A549 (cell line): ENCODE results near the gene ACCSL.

Source experiments
- CBX8 ChIP-seq: fragments of 200-600 bp; sonication (generic); IDR thresholded peaks from 2 replicates; pipeline ENCODE4 v1.6.1; 2016
- CEBPB ChIP-seq, 2 experiments: fragments of >200 bp in 1 of 2; sonication (Bioruptor Twin) in 1 of 2; formaldehyde crosslinking in 1 of 2; IDR thresholded peaks; 2 replicates each; pipeline ENCODE4 v1.6.1; 2012 to 2016
- ESRRA ChIP-seq: fragments of 150-350 bp; IDR thresholded peaks from 2 replicates; pipeline ENCODE4 v1.6.1; 2014; ENCODE audit warnings: mild to moderate bottlenecking, low read length, borderline replicate concordance
- KDM1A ChIP-seq: fragments of 200-600 bp; sonication (generic); IDR thresholded peaks from 2 replicates; pipeline ENCODE4 v1.6.1; 2016; ENCODE audit warnings: low read depth, mild to moderate bottlenecking
- POLR2A ChIP-seq: IDR thresholded peaks from 2 replicates; pipeline ENCODE4 v1.6.1; 2012; ENCODE audit warnings: mild to moderate bottlenecking, low read length
- RAD21 ChIP-seq, 2 experiments: fragments of >200 bp in 1 of 2; sonication (Bioruptor Twin) in 1 of 2; formaldehyde crosslinking in 1 of 2; IDR thresholded peaks in 1 of 2; conservative IDR thresholded peaks in 1 of 2; 2 replicates in 1 of 2; 3 replicates in 1 of 2; pipeline ENCODE4 v1.6.1; 2012 to 2018; ENCODE audit warnings: inconsistent platforms in 1 of 2
- RARB ChIP-seq: fragments of 250-450 bp; sonication (Bioruptor Pico); IDR thresholded peaks from 2 replicates; pipeline ENCODE4 v1.8.0; 2021; ENCODE audit warnings: mild to moderate bottlenecking, moderate library complexity
- USF2 ChIP-seq: fragments of 450-650 bp; IDR thresholded peaks from 2 replicates; pipeline ENCODE4 v1.6.1; 2014; ENCODE audit warnings: antibody characterized with exemption
- TF ChIP-seq, protein P1 (sequence below): fragments of >200 bp; sonication (Bioruptor Twin); formaldehyde crosslinking; IDR thresholded peaks from 3 replicates; pipeline ENCODE4 v1.5.1; 2016
- TF ChIP-seq, protein P2 (sequence below): IDR thresholded peaks from 2 replicates; pipeline ENCODE4 v1.6.1; 2012

GRCh38 chr11:44058275-44058674 lies 10.5 kb downstream of the ACCSL start:
- TF ChIP-seq RAD21 (conservative IDR thresholded peaks at IDR 0.05 in 1 of 2, IDR thresholded peaks at IDR 0.05 in 1 of 2) (no peak), KDM1A (no peak), POLR2A (no peak), CEBPB (IDR thresholded peaks at IDR 0.05) (no peak), CBX8 (no peak), ESRRA (no peak), RARB (CRISPR knock-in tag) (no peak), USF2 (no peak)
- TF ChIP-seq, protein P1, sequence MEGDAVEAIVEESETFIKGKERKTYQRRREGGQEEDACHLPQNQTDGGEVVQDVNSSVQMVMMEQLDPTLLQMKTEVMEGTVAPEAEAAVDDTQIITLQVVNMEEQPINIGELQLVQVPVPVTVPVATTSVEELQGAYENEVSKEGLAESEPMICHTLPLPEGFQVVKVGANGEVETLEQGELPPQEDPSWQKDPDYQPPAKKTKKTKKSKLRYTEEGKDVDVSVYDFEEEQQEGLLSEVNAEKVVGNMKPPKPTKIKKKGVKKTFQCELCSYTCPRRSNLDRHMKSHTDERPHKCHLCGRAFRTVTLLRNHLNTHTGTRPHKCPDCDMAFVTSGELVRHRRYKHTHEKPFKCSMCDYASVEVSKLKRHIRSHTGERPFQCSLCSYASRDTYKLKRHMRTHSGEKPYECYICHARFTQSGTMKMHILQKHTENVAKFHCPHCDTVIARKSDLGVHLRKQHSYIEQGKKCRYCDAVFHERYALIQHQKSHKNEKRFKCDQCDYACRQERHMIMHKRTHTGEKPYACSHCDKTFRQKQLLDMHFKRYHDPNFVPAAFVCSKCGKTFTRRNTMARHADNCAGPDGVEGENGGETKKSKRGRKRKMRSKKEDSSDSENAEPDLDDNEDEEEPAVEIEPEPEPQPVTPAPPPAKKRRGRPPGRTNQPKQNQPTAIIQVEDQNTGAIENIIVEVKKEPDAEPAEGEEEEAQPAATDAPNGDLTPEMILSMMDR: no peak
- TF ChIP-seq, protein P2, sequence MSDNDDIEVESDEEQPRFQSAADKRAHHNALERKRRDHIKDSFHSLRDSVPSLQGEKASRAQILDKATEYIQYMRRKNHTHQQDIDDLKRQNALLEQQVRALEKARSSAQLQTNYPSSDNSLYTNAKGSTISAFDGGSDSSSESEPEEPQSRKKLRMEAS: no peak
